ENCODE data around the gene LRRC43.

Gene LRRC43

DNA sequence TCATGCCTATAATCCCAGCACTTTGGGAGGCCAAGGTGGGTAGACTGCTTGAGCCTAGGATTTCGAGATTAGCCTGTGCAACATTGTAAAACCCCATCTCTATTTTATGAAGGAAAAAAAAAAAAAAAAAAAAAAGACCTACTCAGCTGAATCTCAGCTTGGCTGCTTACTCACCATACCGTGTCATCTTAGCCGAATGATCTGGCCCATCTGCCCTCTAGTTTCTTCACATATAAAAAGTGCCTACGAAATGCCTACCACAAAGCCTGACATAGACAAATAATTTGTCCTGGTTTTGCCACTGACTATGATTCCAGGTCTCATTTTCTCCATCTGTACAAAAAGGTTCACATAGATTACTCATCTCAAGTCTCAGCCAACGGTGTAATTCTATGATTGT is 32.8 kb downstream of the LRRC43 start:
- DNase-seq: no peak

DNA sequence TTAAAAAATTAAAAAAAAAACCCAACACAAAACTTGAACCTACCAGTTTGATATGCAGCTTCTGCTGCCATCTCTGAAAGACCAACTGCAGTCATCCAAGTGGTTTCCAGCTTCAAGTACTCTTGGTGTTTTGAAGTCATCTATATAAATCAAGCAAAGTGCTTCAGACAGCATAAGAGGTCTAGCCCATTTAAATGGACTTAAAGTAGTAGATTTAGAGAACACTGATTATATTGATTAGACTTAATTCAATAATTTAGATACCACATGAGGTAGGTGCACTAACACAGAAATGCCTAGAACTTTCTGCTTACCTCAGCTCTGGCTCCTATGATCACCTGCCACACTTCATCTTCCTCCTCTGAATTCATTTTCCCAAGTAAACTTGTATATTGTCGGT is 33.5 kb downstream of the LRRC43 start:
- DNase-seq: no peak

DNA sequence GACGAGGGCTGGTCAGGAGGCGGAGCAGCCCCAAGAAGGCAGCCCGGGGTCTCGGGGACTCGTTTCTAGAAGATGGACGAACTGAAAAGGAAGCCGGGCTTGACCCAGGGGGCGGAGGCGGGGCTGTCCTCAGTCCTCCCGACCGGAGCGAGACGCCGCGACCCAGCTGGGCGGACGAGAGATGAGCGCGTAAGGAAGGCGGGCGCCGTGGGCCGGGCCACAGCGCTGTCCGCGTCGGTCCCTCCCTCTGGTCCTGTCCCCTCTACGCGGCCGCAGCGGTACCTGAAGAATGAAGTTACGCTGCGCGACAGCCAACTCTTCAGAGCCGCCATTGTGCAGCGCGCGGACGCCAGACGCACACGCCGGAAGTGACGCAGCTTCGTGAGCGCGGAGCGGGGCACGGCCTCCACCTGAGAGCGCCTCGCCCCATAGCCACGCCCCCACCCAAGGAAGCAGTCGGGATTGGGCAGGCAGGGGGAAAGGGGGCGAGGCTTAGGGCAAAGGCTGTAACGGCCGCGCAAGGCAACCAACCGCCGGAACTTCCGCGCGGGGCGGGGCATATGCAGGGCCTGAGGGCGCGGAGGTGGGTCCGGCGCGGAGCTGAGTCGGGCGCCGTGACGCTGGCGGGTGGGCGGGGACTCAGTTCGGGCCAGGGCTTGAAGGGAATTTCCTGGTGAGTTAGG is 42.9 kb downstream of the LRRC43 start, which contains the start of gene DIABLO:
TSS of gene DIABLO (minus strand) at position 370 of the 683 bp plus-strand sequence. CDS start at position 332, 38 bp downstream.
- peak; percentile 85 to 100 (median 100) for DNase-seq

DNA sequence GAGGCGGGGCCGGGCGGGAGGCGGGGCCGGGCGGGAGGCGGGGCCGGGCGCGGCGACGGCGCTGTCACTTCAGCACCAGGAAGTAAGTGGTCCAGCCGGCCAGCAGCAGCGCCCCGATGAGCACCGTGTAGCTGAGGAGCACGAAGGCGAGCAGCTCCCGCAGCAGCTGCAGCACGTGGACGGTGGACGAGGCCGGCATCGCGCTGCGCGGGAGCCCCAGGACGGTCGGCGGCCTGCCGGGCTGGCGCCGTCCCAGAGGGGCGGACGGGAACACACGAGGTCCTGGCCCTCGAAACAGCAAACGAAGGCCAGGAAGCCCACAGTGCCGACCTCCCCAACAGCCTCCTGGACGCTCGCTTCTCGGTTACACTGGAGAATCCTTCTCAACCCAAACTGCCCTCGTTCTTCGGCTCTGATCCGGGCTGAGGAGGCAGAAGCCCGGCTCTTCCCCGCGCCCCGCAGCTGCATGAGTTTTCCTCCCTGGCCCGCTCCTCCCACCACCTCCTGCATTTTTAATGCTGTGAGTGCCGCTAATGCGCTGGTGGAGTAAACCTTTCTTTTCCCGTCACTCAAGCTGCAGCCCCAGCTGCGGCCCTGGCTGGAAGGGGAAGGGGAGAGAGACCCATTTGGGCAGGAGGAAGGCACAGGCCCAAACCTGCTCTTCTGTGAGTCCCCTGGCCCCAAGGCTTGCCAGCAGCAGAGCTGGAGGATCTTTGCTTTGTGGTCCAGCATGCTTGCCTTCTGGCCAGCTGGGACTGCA is 43.6 kb downstream of the LRRC43 start:
- peak in 2 of 56 donors; percentile 36 to 60 for DNase-seq

DNA sequence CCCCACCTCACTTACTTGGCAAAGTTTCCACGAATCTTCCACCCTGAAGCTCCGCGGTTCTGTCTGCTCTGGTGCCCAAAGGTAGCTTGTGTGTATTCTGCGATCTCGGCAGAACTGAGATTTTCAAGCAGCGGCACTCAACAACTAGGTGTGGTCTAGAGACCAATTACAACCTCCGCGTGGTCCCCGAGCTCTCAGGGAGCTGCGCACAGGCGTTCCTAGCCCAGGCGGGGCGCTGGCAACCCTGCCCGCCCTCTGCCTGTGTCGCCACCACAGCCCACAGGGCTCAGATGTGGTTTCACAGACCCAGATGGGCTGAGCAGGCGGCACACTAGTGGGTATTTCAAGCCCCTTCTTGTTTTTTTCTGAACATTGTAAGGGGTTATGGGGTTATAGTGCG is 44.4 kb downstream of the LRRC43 start:
- DNase-seq: no peak

DNA sequence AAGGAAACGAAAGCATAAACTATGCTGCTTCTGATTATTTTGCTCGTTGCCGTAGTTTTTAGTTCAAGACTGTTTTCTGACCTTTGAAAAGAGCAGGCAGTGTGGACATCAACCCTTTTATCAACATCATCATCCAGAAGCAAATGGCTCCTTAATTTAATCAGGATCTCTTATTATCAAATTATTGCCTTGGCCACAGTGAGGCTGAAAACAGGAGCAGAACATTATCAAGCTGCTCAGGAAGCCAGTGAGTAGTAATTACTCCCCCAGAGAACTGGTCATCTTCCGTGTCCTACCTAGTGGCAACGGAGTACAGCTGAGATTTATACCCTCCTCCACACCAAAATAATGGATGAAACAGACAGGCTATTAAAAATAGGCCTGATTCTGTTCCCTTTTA is 45.2 kb downstream of the LRRC43 start:
- no peak for DNase-seq

DNA sequence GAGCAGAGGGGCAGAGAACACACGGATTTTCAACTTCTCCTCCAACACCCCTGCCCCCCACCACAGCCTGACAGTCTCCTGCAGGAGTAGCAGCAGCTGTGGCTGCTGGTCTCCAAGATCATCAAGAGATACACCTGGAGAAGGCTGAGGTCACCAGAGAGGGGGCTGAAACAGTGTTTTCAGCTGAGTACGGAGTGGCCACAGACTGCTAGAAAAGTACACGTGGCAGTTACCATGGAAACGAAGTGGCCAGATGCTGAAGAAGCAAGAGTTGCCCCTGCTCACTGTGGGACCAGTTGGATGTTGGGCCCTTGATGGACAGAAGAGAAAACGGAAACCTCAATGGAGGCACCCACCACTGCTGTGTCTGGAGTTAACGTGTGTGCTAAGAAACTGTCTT is 47.9 kb downstream of the LRRC43 start:
- no peak for DNase-seq

DNA sequence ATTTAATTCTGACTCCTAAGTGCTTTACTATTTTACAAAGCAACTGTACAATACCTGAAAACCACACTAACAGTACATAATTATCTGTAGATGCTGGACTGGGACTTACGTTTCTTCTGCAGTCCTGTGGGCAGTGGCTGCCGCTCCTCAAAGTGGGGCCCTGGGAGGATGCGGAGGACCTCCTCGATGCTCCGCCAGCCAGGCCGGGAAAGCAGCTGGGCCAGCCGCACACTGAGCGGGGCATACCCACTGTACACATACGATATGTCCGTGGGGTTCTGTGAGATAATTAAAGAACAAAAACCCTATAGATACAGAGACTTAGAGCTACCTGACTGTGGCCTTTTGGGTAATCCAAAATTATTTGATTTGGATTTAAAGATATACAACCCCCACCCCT is 49.8 kb downstream of the LRRC43 start:
- no peak for DNase-seq

DNA sequence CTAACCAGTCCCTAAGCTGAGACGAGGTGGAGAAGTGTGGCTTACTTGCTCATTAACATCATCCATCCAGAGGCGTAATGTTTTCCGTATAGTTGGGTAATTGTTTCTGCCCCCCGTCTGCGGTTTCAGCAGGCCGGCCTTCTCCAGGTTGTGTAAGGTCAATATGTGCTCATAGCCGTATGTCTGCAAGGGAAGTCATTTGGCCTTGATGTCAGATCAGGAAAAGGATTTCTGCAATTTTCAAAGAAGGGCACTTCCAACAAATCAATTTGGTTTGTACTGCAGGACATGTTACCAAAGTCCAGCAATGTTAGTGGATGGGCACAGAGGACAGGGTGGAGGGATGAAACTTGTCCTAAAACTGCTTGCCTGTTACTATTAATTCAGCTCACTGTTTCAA is 52.8 kb downstream of the LRRC43 start:
- no peak for DNase-seq

DNA sequence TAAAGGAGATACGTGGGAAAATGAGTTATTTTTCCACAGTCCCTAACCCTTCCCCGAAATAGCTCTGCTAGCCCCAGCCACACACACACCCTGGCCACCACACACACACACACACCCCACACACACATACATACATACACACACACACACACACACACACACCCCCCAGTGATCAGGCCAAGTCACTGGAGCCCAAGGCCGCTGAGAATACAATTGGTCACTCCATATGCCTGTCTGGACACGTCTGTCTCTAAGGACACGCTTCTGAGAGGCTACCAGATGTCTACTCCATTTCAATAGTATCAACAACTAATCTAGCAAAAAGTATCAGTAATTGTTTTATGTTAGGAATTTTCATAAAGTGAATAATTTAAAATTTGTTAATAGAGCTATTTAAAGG is 55.9 kb downstream of the LRRC43 start:
- no peak for DNase-seq

DNA sequence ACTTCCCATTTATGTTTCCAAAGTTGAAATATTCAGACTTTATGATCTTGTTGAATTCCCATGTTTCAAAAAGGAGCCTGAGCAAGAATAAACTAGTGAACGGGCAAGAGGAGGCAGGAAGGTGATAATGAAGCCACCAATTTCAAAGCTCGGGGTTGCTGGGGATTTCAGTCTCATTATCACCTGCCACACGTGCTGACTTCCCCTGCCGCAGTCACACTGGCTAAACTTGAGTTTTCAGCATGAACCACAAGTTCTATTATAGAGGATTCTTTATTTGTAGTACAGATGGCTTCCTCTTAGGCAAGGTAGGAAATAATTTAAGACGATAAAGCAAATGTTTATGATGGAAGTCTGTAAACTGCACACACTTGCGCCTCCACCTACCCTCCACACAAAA is 61.0 kb downstream of the LRRC43 start:
- no peak for DNase-seq

DNA sequence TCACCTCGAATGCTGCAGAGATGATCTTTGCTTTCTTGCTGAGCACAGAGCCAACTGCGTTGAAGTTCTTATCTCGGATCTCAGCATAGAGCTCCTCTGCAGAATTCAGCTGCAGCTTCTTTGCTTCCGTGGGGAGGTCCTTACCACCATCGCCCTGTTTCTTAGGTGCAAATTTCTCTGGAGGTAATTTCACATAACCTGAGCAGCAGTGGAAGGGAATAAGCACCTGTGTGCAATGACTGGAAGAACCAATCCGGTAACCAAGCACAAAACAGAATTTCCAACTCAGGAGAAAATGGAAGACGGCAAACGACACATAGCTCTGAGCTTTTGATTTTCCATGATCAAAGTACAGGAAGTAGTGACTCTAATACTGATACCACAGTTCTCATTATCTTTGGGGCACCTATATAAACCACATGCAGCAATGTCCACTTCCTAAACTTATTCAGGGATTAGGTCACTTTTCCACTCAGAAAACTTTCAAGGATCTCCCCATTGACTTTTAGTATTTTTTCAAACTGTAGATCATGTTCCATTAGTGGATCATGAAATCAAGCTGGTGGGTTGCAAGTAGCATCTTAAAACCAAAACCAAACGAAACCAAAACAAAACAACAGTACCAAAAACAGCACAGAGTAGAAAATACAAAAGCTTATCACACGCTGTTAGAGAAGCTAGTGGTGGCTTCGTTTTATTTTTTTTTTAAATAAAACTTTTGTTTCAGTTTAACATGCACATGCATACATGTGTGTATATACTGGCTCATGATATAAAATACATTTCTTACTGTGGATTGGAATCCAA is 61.8 kb downstream of the LRRC43 start:
- DNase-seq: no peak

DNA sequence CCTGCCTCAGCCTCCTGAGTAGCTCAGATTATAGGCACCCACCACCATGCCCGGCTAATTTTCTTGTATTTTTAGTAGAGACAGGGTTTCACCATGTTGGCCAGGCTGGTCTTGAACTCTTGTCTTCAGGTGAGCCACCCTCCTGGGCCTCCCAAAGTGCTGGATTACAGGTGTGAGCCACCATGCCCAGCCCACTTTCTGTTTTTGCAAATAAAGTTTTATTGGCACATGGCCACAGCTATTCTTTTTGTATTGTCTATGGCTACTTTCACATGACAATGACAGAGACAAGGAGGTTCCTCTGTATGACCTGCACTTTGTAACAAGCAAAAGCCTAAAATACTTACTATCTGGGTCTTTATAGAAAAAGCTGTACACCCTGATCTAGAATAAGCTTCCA is 62.6 kb downstream of the LRRC43 start:
- DNase-seq: no peak

DNA sequence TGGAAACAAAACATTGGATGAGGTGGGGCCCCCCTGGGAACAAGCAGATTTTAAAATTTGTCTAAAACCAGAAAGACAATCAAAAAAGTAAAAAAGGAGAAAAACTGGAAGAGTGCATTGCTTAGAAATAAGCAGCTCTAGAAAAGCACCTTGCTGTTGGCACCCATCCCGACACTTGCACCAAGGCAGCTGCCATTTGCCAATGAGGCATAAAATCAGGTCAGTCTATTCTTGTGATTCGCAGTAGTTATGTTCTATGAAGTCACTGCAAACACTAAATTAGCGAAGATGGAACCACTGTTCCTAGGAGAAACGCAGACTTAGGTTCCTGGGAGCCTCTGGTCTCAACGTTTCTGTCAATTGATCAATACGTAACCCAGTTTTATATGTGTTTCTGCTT is 67.1 kb downstream of the LRRC43 start:
- no peak for DNase-seq

DNA sequence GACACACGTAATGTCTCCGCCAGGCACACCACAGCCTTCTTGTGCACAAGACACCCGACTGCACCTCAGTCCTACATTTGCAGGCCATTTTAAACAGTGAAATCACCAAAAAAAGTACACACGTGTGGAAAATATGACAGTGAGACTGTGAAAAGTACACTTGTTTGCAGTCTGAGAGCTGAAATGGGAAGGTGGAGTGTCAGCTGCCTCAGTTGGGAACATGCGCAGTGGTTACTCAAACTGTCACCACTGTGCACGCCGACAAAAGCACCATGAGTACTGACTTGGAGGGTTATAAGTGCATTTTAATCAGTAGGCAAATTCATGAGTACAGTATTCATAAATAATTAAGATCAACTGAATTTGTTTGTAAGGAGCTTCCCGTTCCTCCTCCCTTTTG is 67.6 kb downstream of the LRRC43 start:
- no peak for DNase-seq

Measured in nucleus accumbens (tissue), 56 donors.